Endodermal cell (in vitro differentiated cells): ENCODE results near the gene CLCN4. TPM values are rescaled to one million over a fixed set of nuclear protein-coding genes. Genes with fewer than 3 reads are reported as not detected.

Experiments
- DNase-seq: peaks from one replicate; pipeline ENCODE4 v3.0.0-alpha.2; 2017
- H3K27ac ChIP-seq: 2 replicates; pipeline ENCODE4 v1.5.1; 2013; ENCODE audit warnings: mild to moderate bottlenecking, low read depth, low read length, moderate library complexity
- H3K27me3 ChIP-seq: 2 replicates; pipeline ENCODE4 v1.6.1; 2013; ENCODE audit warnings: mild to moderate bottlenecking, low read length, moderate library complexity; ENCODE audit not compliant: insufficient read depth, control insufficient read depth, poor library complexity, severe bottlenecking
- H3K36me3 ChIP-seq: 2 replicates; pipeline ENCODE4 v1.7.0; 2013; ENCODE audit warnings: mild to moderate bottlenecking, low read length, moderate library complexity; ENCODE audit not compliant: control insufficient read depth, insufficient read depth
- H3K4me1 ChIP-seq: one replicate; pipeline ENCODE4 v1.7.0; 2013; ENCODE audit warnings: low read length; ENCODE audit not compliant: control insufficient read depth, insufficient read depth
- H3K4me3 ChIP-seq: 2 replicates; pipeline ENCODE4 v1.5.1; 2013; ENCODE audit warnings: mild to moderate bottlenecking, low read length, moderate library complexity
- H3K9ac ChIP-seq: 2 replicates; pipeline ENCODE4 v1.6.1; 2013; ENCODE audit warnings: mild to moderate bottlenecking, low read length, moderate library complexity; ENCODE audit not compliant: poor library complexity, severe bottlenecking; ENCODE audit errors: extremely low read depth
- H3K9me3 ChIP-seq: 2 replicates; pipeline ENCODE4 v1.6.1; 2013; ENCODE audit warnings: mild to moderate bottlenecking, low read length, moderate library complexity; ENCODE audit not compliant: control insufficient read depth
- H3K27ac Mint-ChIP-seq: 2 replicates; pipeline ENCODE4 v1.8.0; 2020; ENCODE audit warnings: mixed read lengths
- H3K27me3 Mint-ChIP-seq: 2 replicates; pipeline ENCODE4 v1.8.0; 2021; ENCODE audit warnings: mild to moderate bottlenecking, mixed read lengths; ENCODE audit not compliant: insufficient read depth
- H3K36me3 Mint-ChIP-seq: 2 replicates; pipeline ENCODE4 v1.8.0; 2020; ENCODE audit warnings: low read depth, mixed read lengths
- H3K4me1 Mint-ChIP-seq: 2 replicates; pipeline ENCODE4 v1.8.0; 2020; ENCODE audit warnings: mixed read lengths
- H3K4me3 Mint-ChIP-seq: 2 replicates; pipeline ENCODE4 v1.8.0; 2020; ENCODE audit warnings: mild to moderate bottlenecking, moderate library complexity, mixed read lengths
- H3K9me3 Mint-ChIP-seq: 2 replicates; pipeline ENCODE4 v1.8.0; 2020; ENCODE audit warnings: mild to moderate bottlenecking, mixed read lengths
- WGBS, 2 experiments: methylation state at CpG; one replicate each; pipeline versions ENCODE4 v1.1.5 to v1.1.7; 2013; ENCODE audit warnings: missing lambda C conversion rate in 2 of 2, mixed read lengths in 1 of 2; ENCODE audit not compliant: insufficient coverage in 1 of 2, insufficient read length in 1 of 2; 5-methylcytosine and 5-hydroxymethylcytosine counted together
- total RNA-seq, 2 donors: library from RNA; stranded (reverse); fragmentation: NEBNext Ultra II Directional in 1 of 2; extraction: Animal tissue kit (Norgen Biotek cat#: 25700) in 1 of 2; gene quantifications; 2 replicates in 1 of 2; 3 replicates in 1 of 2; pipeline ENCODE4 v1.2.1, GENCODE V29; 2021
- TF ChIP-seq, protein P1 (sequence below): fragments of 200-600 bp; sonication (generic); conservative IDR thresholded peaks from 2 replicates; pipeline ENCODE4 v1.5.0; 2021; ENCODE audit warnings: antibody characterized with exemption, mild to moderate bottlenecking

The CLCN4 gene
- total RNA-seq, 2 donors from 2014 or later = 3.7 to 4.4 TPM

DNA sequence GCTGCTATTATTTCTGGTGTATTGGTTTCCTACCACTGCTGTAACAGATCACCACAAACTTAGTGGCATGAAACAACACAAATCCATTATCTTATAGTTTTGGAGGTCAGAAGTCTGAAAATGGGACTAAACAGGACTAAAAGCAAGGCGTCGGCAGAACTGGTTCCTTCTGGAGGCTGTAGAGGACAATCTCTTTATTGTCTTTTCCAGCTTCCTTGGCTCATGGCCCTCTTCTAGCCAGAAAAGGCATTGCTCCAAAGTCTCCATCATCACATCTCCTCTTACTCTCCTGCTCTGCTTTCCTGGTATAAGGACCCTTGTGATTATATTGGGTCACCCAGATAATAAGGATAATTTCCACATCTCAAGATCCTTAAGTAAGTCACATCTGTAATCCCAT is 121.9 kb downstream of the CLCN4 start:
- H3K27me3 Mint-ChIP-seq = no peaks in the 10 kb centered on the region

DNA sequence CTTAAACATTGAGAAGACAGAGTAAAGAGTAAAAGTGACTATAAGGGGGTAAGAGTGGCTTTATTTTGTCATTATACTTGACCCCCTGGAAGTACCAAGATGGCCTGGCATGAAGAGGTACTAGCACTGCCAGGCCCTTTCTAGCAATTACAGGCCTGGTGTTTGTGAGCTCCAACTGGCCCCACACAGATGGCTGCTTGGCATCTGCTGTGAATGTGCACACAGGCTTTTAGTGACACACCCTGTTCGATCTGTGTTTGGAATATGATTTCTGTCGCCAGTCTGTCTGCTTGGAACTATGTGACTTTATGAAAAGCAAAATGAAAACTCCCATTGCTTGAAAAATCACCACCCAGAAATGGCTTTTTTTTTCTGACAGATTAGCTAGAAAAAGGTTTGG is 123.3 kb downstream of the CLCN4 start:
- H3K9me3 Mint-ChIP-seq = peaks cover 54% of the 10 kb centered on the region
- H3K9ac ChIP-seq = no peak overlapping the region
- no peak overlapping the region for H3K4me3 ChIP-seq
- DNase-seq = no peak
- TF ChIP-seq, protein P1, sequence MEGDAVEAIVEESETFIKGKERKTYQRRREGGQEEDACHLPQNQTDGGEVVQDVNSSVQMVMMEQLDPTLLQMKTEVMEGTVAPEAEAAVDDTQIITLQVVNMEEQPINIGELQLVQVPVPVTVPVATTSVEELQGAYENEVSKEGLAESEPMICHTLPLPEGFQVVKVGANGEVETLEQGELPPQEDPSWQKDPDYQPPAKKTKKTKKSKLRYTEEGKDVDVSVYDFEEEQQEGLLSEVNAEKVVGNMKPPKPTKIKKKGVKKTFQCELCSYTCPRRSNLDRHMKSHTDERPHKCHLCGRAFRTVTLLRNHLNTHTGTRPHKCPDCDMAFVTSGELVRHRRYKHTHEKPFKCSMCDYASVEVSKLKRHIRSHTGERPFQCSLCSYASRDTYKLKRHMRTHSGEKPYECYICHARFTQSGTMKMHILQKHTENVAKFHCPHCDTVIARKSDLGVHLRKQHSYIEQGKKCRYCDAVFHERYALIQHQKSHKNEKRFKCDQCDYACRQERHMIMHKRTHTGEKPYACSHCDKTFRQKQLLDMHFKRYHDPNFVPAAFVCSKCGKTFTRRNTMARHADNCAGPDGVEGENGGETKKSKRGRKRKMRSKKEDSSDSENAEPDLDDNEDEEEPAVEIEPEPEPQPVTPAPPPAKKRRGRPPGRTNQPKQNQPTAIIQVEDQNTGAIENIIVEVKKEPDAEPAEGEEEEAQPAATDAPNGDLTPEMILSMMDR = no peak
- H3K9me3 ChIP-seq = no peaks in the 10 kb centered on the region
- H3K27me3 ChIP-seq = no peaks in the 10 kb centered on the region
- H3K27me3 Mint-ChIP-seq = no peaks in the 10 kb centered on the region
- no peaks in the 10 kb centered on the region for H3K36me3 ChIP-seq
- H3K27ac Mint-ChIP-seq = no peak overlapping the region
- peaks cover 2% of the 10 kb centered on the region for H3K4me1 Mint-ChIP-seq
- H3K36me3 Mint-ChIP-seq = no peaks in the 10 kb centered on the region
- no peak overlapping the region for H3K4me3 Mint-ChIP-seq
- no peaks in the 10 kb centered on the region for H3K4me1 ChIP-seq
- WGBS, 2 experiments = 80 to 92% methylated on average over 1 to 2 of the region's 2 CpGs
- no peak overlapping the region for H3K27ac ChIP-seq

More for the DNA sequence above, 121.9 kb downstream of the CLCN4 start:
- Histone ChIP-seq H3K9ac (no peak overlapping the region), H3K27ac (no peak overlapping the region), H3K36me3 (no peaks in the 10 kb centered on the region), H3K27me3 (no peaks in the 10 kb centered on the region), H3K4me3 (no peak overlapping the region), H3K9me3 (no peaks in the 10 kb centered on the region), H3K4me1 (no peaks in the 10 kb centered on the region)
- 100% methylated on average over 2 of the region's 2 CpGs; no CpG with 5 or more reads in 1 of the 2 experiments for WGBS, 2 experiments
- Mint-ChIP-seq H3K27ac (no peak overlapping the region), H3K4me1 (no peaks in the 10 kb centered on the region), H3K4me3 (no peak overlapping the region), H3K9me3 (peaks cover 53% of the 10 kb centered on the region), H3K36me3 (no peaks in the 10 kb centered on the region)
- DNase-seq = no peak
- TF ChIP-seq, protein P1 = no peak

DNA sequence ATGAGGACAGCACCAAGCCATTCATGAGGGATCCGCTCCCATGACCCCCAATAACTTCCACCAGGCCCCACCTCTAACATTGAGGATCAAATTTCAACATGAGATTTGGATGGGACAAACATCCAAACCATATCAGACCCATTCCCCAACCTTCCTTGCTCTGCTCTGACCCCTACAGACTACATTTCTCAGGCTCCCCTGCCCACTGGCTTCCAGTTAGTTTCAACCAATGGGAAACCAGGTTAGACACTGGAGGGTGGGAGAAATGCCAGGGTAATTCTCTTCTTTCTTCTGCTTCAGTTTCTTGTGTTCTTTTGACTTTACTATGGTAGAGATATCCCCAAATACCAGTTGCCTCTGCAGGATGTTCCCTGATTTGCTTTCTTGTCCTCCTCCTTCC is 125.7 kb downstream of the CLCN4 start:
- H3K27ac ChIP-seq = no peak overlapping the region
- H3K27ac Mint-ChIP-seq = no peak overlapping the region
- no peaks in the 10 kb centered on the region for H3K36me3 ChIP-seq
- no peak overlapping the region for H3K4me3 ChIP-seq
- peaks cover 52% of the 10 kb centered on the region for H3K9me3 Mint-ChIP-seq
- no peak overlapping the region for H3K9ac ChIP-seq
- WGBS, 2 experiments = 100% methylated on average over 1 of the region's 1 CpG; no CpG with 5 or more reads in 1 of the 2 experiments
- no peaks in the 10 kb centered on the region for H3K27me3 ChIP-seq
- H3K36me3 Mint-ChIP-seq = no peaks in the 10 kb centered on the region
- H3K4me1 Mint-ChIP-seq = peaks cover 2% of the 10 kb centered on the region
- H3K9me3 ChIP-seq = no peaks in the 10 kb centered on the region
- DNase-seq = peak; percentile 43
- peaks cover 5% of the 10 kb centered on the region for H3K27me3 Mint-ChIP-seq
- H3K4me1 ChIP-seq = no peaks in the 10 kb centered on the region
- no peak overlapping the region for H3K4me3 Mint-ChIP-seq
- TF ChIP-seq, protein P1 = no peak
